GM21367 (cell line): ENCODE measurements around the gene LYST.

Experiments used
- ATAC-seq: cut with Tn5 transposase; IDR thresholded peaks from one replicate; pipeline ENCODE4 v1.9.1; 2021; ENCODE audit not compliant: unreplicated experiment

The LYST gene

DNA sequence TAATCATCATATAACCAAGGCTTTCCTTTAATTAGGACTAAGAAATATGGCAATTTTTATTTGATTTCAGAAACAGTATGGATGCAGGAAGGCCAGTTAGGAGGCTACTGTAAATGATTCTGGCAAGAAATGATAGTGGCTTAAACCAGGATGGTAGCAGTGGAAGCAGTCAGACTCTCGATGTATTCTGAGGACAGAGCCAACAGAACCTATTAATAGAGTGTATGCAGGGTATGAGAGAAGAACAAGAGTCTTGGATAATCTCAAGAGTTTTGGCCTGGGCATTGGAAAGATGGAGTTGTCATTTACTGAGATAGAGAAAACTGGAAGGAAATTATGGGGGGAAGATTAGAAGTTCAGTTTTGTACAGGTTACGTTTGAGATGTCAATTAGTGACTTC is 143.8 kb downstream of the LYST start:
- ATAC-seq = no peak

DNA sequence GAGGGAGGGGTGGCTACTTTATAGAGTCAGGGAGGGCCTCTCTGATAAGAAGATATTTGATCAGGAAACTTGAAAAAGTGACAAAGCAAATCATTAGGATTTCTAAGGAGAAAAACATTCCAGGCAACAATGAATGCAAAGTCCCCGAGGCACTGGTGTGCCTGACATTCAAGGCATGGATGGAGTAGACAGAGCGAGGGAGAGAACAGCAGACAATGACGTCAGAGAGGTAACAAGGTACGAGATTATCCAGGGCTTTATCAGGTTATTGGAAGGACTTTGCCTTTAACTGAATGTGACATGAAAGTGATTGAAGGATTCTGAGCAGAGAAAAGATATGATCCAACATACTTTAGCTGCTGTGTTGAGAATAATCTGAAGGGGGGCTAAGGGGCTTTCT is 144.7 kb downstream of the LYST start:
- no peak for ATAC-seq

DNA sequence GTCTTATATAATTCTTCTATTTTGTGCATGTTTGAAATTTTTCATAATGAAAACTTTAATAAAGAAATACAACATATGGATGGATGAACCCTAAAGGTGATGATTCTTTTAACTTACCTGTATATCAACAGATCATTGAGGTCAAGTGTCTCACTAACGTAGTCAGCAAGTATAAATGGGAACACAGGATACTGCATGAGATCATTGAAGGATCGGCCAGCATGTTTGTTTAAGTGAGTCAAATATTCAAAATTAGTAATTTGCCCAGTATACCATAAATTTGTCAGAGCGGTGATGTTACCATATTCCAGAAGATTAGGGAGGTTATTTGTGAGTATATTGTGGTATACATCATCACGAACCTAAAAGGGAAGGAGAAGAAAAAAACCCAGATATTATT is 146.2 kb downstream of the LYST start:
- no peak for ATAC-seq

GRCh38 chr1:235714205-235714897 is 152.4 kb downstream of the LYST start:
- no peak for ATAC-seq

DNA sequence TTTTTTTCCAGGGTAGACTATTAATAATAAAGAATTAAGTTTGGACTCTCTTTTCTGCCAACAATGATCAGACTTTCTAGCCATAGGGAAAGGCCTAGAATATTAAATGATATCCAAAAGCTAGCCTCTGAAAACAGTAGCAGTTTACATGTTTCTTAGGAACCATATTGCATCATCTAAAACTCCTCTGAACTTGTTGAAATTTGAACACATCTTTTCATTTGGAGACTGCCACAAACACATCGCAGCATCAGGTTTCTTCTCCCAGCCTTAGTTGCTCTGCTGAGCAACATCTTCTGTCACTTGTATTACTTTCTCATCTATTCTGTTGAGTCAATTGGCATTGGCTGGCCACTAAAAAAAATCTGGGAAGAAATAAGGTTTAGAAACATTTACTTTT is 153.9 kb downstream of the LYST start:
- no peak for ATAC-seq

- ATAC-seq = no peak
Observed at GRCh38 chr1:235710687-235711086, 156.0 kb downstream of the LYST start.

GRCh38 chr1:235709018-235709417 is 157.7 kb downstream of the LYST start:
- no peak for ATAC-seq

GRCh38 chr1:235708390-235708962 is 158.2 kb downstream of the LYST start:
- no peak for ATAC-seq

- no peak for ATAC-seq
Observed at GRCh38 chr1:235703506-235703905, 163.2 kb downstream of the LYST start.

DNA sequence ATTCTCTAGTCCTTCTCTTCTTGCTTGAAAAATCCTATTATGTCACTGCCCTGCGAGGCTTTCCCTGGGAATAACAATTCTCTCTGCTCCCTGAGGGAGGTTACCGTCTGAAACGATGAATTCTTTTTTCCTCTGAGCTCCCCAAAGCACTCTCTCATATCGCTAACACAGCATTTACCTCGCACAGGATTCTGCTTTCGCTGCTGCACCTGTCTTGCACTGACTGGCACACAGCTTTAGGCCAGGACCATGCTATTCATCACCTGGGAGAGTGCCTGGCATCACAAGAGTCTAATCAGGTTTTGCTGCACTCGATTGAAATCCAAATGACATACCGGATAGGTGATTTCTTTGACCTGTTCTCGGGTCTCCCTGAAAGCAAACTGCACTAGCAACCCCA is 164.3 kb downstream of the LYST start:
- ATAC-seq = no peak

GRCh38 chr1:235697508-235697907 is 169.2 kb downstream of the LYST start:
- ATAC-seq = no peak

DNA sequence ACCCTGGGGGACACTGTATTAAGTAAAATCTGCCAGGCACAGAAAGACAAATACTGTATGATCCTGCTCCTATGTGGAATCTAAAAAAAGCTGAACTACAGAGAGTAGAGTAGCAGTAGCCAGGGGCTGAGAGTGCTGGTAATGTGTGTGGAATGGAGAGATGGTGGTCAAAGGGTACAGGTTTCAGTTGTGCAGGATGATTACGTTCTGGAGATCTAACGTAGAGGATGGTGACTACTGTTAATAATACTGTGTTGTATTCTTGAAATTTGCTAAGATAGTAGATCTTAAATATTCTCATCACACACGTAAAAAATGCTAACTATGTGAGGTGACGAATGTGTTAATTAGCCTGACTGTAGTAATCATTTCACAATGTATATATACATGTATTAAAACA is 177.3 kb downstream of the LYST start:
- no peak for ATAC-seq

DNA sequence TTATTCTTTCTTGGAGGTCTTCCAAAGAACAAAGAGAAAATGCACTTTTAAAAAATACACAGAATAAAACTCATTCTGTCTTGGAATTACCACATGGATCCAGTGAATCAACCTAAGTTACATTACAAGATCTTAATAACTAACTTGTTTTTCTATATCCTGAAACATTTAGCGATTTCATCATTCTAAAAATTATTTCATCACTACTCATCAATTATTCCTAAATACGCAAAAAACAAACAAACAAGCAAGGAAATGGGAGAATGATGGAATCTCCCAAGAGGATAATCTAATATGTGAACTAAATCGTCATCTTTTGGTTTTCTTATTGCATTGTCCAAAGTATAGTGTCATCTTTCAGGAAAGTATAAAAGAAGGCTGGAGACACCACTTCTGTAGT is 178.6 kb downstream of the LYST start:
- ATAC-seq = no peak

DNA sequence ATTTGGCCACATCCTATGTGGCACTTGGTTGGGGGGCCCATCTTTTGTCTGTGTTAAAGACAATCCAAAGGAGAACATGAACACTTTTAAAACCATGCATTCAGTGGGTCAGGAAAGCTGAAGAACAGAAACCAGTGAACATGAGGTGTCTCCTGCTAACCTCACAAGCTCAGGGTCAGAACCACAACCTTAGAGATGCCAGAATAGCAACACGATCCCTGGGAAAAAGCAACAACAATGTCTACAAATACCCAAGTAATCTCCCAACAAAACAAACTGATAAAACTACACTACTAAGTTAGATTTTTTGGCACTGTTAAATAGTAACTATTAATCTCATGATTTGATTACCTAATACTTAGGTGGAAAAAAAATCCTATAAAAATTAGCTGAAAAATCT is 183.1 kb downstream of the LYST start:
- no peak for ATAC-seq

GRCh38 chr1:235682216-235682615 is 184.5 kb downstream of the LYST start:
- no peak for ATAC-seq

- ATAC-seq = no peak
Observed at GRCh38 chr1:235679644-235680043, 187.1 kb downstream of the LYST start.

DNA sequence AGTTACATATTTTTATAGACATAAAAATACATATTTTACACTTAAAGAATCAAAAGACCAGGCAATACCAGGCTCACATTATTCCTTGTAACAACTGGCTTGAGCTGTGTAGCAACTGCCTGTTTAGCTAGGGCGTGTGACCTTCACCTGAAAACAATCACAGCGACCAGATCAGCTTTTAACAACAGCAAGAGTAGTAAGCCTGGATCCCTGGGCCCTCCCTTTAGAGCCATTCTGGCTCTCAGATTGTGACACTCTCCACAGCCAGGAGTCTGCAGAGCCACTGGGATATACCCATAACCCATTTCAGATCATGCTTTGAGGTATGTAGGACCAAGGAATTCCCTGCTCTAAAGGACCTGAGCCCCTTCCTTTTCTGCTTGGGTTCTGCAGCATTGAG is 187.7 kb downstream of the LYST start:
- ATAC-seq = no peak

DNA sequence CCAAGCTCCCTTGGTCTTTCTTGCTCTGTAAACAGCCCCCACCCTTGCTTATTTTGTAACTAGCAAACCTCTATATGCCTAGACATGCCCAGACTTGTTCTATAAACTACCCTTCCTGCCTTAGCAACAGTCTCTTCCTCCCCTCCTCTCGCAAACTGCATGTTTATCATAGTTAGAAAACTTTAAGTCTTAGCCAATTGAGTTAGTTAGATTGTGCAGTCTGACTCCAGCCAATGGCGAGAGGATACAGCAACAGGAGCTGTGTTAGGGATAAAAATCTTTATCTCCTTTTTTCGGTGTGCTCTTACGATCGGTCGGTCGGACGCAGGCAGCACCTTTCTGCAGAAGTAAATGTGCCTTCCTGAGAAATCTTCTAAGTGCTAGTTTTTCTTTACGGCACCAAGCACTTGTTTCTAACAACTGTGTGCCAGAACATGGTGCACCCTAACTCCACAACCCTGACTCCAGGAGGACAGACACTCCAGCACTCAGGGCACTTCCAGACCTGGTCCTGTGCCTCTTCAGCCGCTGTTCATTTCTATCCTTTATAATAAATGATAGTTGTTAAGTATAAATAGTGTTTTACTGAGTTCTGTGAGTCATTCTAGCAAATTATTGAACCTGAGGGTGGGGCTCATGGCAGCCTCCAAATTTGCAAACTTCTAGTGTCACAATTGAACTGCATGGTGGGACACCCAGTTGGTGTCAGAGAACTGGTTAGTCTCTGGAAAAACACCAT is 191.4 kb downstream of the LYST start:
- no peak for ATAC-seq

GRCh38 chr1:235673981-235674380 is 192.7 kb downstream of the LYST start:
- no peak for ATAC-seq

- no peak for ATAC-seq
Observed at GRCh38 chr1:235671992-235672391, 194.7 kb downstream of the LYST start.

- no peak for ATAC-seq
Observed at GRCh38 chr1:235670157-235670776, 196.4 kb downstream of the LYST start.

DNA sequence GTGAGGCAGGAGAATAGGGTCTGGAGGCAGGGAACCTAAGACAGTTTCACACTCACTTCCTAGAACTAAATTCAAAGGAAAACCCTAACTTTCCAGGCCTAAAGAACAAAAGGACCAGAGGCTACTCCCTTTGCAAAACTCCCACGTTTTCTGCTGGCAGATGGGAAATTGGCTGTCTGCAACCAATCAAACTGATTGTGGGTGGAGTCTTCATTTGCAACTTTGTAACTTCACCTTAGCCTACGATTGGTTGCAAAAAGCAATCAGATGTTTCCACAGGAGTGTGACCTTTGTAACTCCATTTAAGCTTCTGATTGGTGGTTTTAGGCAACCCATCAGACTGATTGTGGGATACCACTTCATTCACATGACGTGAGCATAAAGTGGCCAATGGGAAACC is 197.4 kb downstream of the LYST start:
- no peak for ATAC-seq
